Measurements from ENCODE around the gene ADAM10. TPM values are rescaled to one million over a fixed set of nuclear protein-coding genes. Genes with fewer than 3 reads are reported as not detected.

ADAM10 gene
- total and polyA plus RNA-seq, 2 of the 4 experiments (the other 2 are of a cell fraction), result 110 to 185 TPM

DNA sequence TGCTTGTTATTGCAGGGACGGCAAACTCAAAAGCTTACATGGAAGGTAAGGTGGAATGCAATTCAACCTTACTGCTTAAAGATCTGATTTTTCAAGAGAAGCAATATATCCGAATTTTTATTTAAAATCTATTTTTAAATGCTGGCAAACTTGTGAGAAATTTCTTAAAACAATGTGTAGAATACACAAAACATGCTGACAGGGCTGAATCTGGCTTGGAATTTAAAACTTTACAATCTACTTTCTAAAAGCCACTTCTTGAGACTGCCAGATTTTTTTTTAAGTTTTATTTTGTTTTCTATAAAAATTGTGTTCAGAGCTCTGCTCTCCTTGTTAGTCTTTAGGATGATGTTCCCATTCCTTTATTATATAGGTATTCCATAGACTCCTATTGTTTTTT lies 146.7 kb downstream of the ADAM10 start:
- H3K14ac ChIP-seq (replicated peaks; ENCODE audit: low read depth, low read length), result no peak overlapping the region
- no peak overlapping the region for H2BK15ac ChIP-seq (ENCODE audit: low read depth, low read length)
- no peak overlapping the region for H4K91ac ChIP-seq (ENCODE audit: insufficient read depth, low read depth, low read length)
- no peak overlapping the region for H2BK5ac ChIP-seq (ENCODE audit: low read depth, low read length, poor library complexity, severe bottlenecking)
- no peaks in the 10 kb centered on the region for H4K20me1 ChIP-seq (ENCODE audit: insufficient read depth, low read length)
- in situ Hi-C loops (cut with MboI; ENCODE audit: low sequenced_read_pairs), result no loop called here
- H2AFZ ChIP-seq (replicated peaks; ENCODE audit: low read length, poor library complexity), result no peak overlapping the region
- CTCF ChIA-PET, result interaction anchor here (0.6 kb wide), 1 partner anchor 134 kb away, joined by 3 read pairs; no protein-coding TSS in a partner anchor
- WGBS, 2 experiments (ENCODE audit: extremely low coverage in 2 of 2, insufficient read length in 1 of 2), result no CpG with 5 or more reads among the region's 2 CpGs
- ATAC-seq (ENCODE audit: low read depth) (no peak), DNase-seq (no peak)
- H2AK9ac ChIP-seq (replicated peaks; ENCODE audit: low read depth, low read length, poor library complexity), result no peak overlapping the region
- POLR2A ChIA-PET (ENCODE audit: unreplicated experiment), result no interaction called here
- no peaks in the 10 kb centered on the region for H3K27me3 ChIP-seq (ENCODE audit: control insufficient read depth, insufficient read depth, low read length)
- no peak overlapping the region for H3K56ac ChIP-seq (ENCODE audit: extremely low read depth, insufficient read depth, low read length)
- no peak overlapping the region for H3K4ac ChIP-seq (ENCODE audit: low read depth, low read length)
- H4K5ac ChIP-seq (ENCODE audit: low read depth, low read length), result no peak overlapping the region
- peaks cover 9% of the 10 kb centered on the region for H3K36me3 ChIP-seq (ENCODE audit: control insufficient read depth, insufficient read depth, low read length)
- no TSS peak for BruUV-seq (replicated peaks)
- H3K9ac ChIP-seq (ENCODE audit: low read depth, low read length), result no peak overlapping the region
- H3K9me1 ChIP-seq (ENCODE audit: insufficient read depth, low read length), result no peaks in the 10 kb centered on the region; the same call in 1 of the 2 replicates
- H2BK120ac ChIP-seq (ENCODE audit: low read depth, low read length), result no peak overlapping the region
- no peak overlapping the region for H3K4me3 ChIP-seq (ENCODE audit: insufficient read depth, low read depth, low read length)
- no peak overlapping the region for H2BK20ac ChIP-seq (ENCODE audit: low read depth, low read length)
- H3K79me1 ChIP-seq (ENCODE audit: low read depth in 1 of 2, low read length in 2 of 2), result peaks cover 21 to 37% of the 10 kb centered on the region in 2 experiments
- dilution Hi-C loops (cut with HindIII; ENCODE audit: low sequenced_read_pairs, unreplicated experiment), result no loop called here
- H3K23ac ChIP-seq (ENCODE audit: low read depth, low read length), result no peak overlapping the region
- TF ChIP-seq MAFK (IDR thresholded peaks at IDR 0.05; ENCODE audit: low read depth, low read length), result peak; percentile 79
- TF ChIP-seq RCOR1 (IDR thresholded peaks at IDR 0.05; ENCODE audit: insufficient replicate concordance, low read length), result no peak
- no peak overlapping the region for H3K4me2 ChIP-seq (ENCODE audit: low read depth, low read length)
- no peaks in the 10 kb centered on the region for H3K9me3 ChIP-seq (ENCODE audit: control insufficient read depth, insufficient read depth, low read length)
- peaks cover 3% of the 10 kb centered on the region for H3K4me1 ChIP-seq (ENCODE audit: control insufficient read depth, insufficient read depth, low read length)
- no peak overlapping the region for H3K27ac ChIP-seq (ENCODE audit: insufficient read depth, low read length)
- H2AK5ac ChIP-seq (ENCODE audit: low read depth, low read length), result no peak overlapping the region
- no peak overlapping the region for H3K18ac ChIP-seq (ENCODE audit: low read depth, low read length)
- no peak overlapping the region for H4K8ac ChIP-seq (ENCODE audit: low read depth in 2 of 2, low read length in 2 of 2)
- intact Hi-C loops (cut with micrococcal nuclease), result no loop called here
